Hepatocyte (in vitro differentiated cells): ENCODE data around the gene RFC2.

Experiments used
- EZH2 ChIP-seq: fragments of 200-600 bp; sonication (generic); IDR thresholded peaks from 2 replicates; pipeline ENCODE4 v1.6.1; 2016; ENCODE audit warnings: antibody characterized with exemption, mild to moderate bottlenecking, borderline replicate concordance
- TF ChIP-seq, protein P1 (sequence below): fragments of 200-600 bp; sonication (generic); IDR thresholded peaks from 2 replicates; pipeline ENCODE4 v1.5.1; 2016; ENCODE audit warnings: antibody characterized with exemption, mild to moderate bottlenecking; ENCODE audit not compliant: poor library complexity

DNA sequence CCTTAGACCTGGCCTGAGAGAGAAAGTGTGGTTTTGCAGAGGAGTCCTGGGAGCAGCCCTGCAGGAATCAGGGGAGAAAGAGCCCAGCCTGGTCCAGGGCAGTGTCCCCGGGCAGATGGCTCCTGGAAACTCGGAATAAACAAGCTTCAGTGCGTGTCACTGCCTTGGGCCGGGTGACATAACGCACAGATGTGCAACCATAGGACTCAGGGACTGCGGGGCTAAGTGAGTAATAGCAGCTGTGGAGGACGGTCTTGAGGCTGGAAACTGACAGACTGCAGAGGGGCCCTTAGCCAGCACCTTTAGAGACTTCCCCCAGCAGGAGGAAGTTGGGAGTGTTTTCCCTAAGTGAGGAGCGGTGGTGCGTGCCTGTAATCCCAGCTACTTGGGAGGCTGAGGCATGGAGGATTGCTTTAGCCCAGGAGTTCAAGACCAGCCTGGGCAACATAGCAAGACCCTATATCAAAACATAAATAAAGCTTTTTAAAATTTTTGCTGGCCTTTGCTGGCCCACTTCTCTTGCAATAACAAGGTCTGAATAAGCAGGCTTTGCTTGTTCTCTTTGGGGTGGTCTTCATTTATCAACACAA lies 29.8 kb upstream of the RFC2 start:
- TF ChIP-seq, protein P1, sequence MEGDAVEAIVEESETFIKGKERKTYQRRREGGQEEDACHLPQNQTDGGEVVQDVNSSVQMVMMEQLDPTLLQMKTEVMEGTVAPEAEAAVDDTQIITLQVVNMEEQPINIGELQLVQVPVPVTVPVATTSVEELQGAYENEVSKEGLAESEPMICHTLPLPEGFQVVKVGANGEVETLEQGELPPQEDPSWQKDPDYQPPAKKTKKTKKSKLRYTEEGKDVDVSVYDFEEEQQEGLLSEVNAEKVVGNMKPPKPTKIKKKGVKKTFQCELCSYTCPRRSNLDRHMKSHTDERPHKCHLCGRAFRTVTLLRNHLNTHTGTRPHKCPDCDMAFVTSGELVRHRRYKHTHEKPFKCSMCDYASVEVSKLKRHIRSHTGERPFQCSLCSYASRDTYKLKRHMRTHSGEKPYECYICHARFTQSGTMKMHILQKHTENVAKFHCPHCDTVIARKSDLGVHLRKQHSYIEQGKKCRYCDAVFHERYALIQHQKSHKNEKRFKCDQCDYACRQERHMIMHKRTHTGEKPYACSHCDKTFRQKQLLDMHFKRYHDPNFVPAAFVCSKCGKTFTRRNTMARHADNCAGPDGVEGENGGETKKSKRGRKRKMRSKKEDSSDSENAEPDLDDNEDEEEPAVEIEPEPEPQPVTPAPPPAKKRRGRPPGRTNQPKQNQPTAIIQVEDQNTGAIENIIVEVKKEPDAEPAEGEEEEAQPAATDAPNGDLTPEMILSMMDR = no peak
- no peak for TF ChIP-seq EZH2
